Neural progenitor cell (in vitro differentiated cells): ENCODE measurements around the gene TAS2R46. TPM values are rescaled to one million over a fixed set of nuclear protein-coding genes. Genes with fewer than 3 reads are reported as not detected.

Source experiments
- DNase-seq: peaks from one replicate; pipeline ENCODE4 v3.0.0-alpha.2; 2016; ENCODE audit warnings: low spot score
- H2AFZ ChIP-seq: fragments of 200-600 bp; sonication (generic); replicated peaks from 2 replicates; pipeline ENCODE4 v1.6.1; 2016; ENCODE audit warnings: antibody characterized with exemption
- H3F3A ChIP-seq: fragments of 200-600 bp; sonication (generic); 2 replicates; pipeline ENCODE4 v1.6.1; 2016; ENCODE audit warnings: antibody characterized with exemption, low read depth
- H3K27ac ChIP-seq: fragments of 200-600 bp; sonication (generic); 2 replicates; pipeline ENCODE4 v1.5.1; 2016; ENCODE audit warnings: mild to moderate bottlenecking
- H3K27me3 ChIP-seq: fragments of 200-600 bp; sonication (generic); 2 replicates; pipeline ENCODE4 v1.6.1; 2016; ENCODE audit warnings: mild to moderate bottlenecking, moderate library complexity
- H3K36me3 ChIP-seq: fragments of 200-600 bp; sonication (generic); 2 replicates; pipeline ENCODE4 v1.5.1; 2016
- H3K4me1 ChIP-seq: fragments of 200-600 bp; sonication (generic); 2 replicates; pipeline ENCODE4 v1.6.1; 2016; ENCODE audit warnings: mixed run types
- H3K4me2 ChIP-seq: fragments of 200-600 bp; sonication (generic); 2 replicates; pipeline ENCODE4 v1.6.1; 2016
- H3K4me3 ChIP-seq: fragments of 200-600 bp; sonication (generic); 2 replicates; pipeline ENCODE4 v1.5.1; 2016
- H3K79me2 ChIP-seq: fragments of 200-600 bp; sonication (generic); 2 replicates; pipeline ENCODE4 v1.6.1; 2016; ENCODE audit warnings: low read depth
- H3K9ac ChIP-seq: fragments of 200-600 bp; sonication (generic); 2 replicates; pipeline ENCODE4 v1.6.1; 2016
- H3K9me3 ChIP-seq: fragments of 200-600 bp; sonication (generic); 2 replicates; pipeline ENCODE4 v1.5.1; 2016; ENCODE audit warnings: low read depth
- H4K20me1 ChIP-seq: fragments of 200-600 bp; sonication (generic); 2 replicates; pipeline ENCODE4 v1.6.1; 2016; ENCODE audit warnings: low read depth
- H3K27ac Mint-ChIP-seq: 3 replicates; pipeline ENCODE4 v1.8.0; 2021; ENCODE audit warnings: mixed read lengths
- H3K27me3 Mint-ChIP-seq: 2 replicates; pipeline ENCODE4 v1.8.0; 2022; ENCODE audit warnings: low read depth, mild to moderate bottlenecking, inconsistent platforms, moderate library complexity, mixed read lengths; ENCODE audit not compliant: insufficient read depth
- H3K36me3 Mint-ChIP-seq: 3 replicates; pipeline ENCODE4 v1.8.0; 2021; ENCODE audit warnings: mixed read lengths
- H3K4me1 Mint-ChIP-seq: 3 replicates; pipeline ENCODE4 v1.8.0; 2021; ENCODE audit warnings: mixed read lengths
- H3K4me3 Mint-ChIP-seq: 3 replicates; pipeline ENCODE4 v1.8.0; 2021; ENCODE audit warnings: mild to moderate bottlenecking, moderate library complexity, mixed read lengths
- H3K9me3 Mint-ChIP-seq: 3 replicates; pipeline ENCODE4 v1.8.0; 2020; ENCODE audit warnings: mixed read lengths
- CTCF ChIP-seq: fragments of 200-600 bp; sonication (generic); IDR thresholded peaks from 2 replicates; pipeline ENCODE4 v1.5.1; 2017; ENCODE audit warnings: antibody characterized with exemption, mild to moderate bottlenecking
- EZH2 ChIP-seq: fragments of 200-600 bp; sonication (generic); IDR thresholded peaks from 2 replicates; pipeline ENCODE4 v1.6.1; 2017; ENCODE audit warnings: antibody characterized with exemption, mild to moderate bottlenecking, moderate library complexity
- EZH2phosphoT487 ChIP-seq: fragments of 200-600 bp; sonication (generic); IDR thresholded peaks from 2 replicates; pipeline ENCODE4 v1.6.1; 2017; ENCODE audit warnings: antibody characterized with exemption
- total RNA-seq: library from RNA; depleted of rRNA; stranded (reverse); fragments of >200 nt; gene quantifications from 2 replicates; pipeline ENCODE4 v1.2.3, GENCODE V29; 2015; ENCODE audit warnings: low replicate concordance

Gene TAS2R46
- total RNA-seq, 1 donor from 2014 or later: 1.9 TPM

GRCh38 chr12:11078246-11078645 is 16.2 kb upstream of the TAS2R46 start:
- Histone ChIP-seq H4K20me1 (no peaks in the 10 kb centered on the region), H3K36me3 (no peaks in the 10 kb centered on the region), H3F3A (no peaks in the 10 kb centered on the region), H3K9me3 (no peaks in the 10 kb centered on the region), H3K79me2 (peaks cover 4% of the 10 kb centered on the region), H3K27me3 (no peaks in the 10 kb centered on the region), H3K4me1 (no peaks in the 10 kb centered on the region), H3K4me2 (no peak overlapping the region), H3K4me3 (no peak overlapping the region), H2AFZ (no peak overlapping the region), H3K27ac (no peak overlapping the region), H3K9ac (no peak overlapping the region)
- peaks cover 9% of the 10 kb centered on the region for H3K9me3 Mint-ChIP-seq
- no peak for DNase-seq
- no peak overlapping the region for H3K27ac Mint-ChIP-seq
- H3K4me1 Mint-ChIP-seq: no peaks in the 10 kb centered on the region
- no peak overlapping the region for H3K4me3 Mint-ChIP-seq
- H3K27me3 Mint-ChIP-seq: no peaks in the 10 kb centered on the region
- peaks cover 15% of the 10 kb centered on the region for H3K36me3 Mint-ChIP-seq
- TF ChIP-seq EZH2phosphoT487: no peak
- no peak for TF ChIP-seq EZH2
- TF ChIP-seq CTCF: no peak

DNA sequence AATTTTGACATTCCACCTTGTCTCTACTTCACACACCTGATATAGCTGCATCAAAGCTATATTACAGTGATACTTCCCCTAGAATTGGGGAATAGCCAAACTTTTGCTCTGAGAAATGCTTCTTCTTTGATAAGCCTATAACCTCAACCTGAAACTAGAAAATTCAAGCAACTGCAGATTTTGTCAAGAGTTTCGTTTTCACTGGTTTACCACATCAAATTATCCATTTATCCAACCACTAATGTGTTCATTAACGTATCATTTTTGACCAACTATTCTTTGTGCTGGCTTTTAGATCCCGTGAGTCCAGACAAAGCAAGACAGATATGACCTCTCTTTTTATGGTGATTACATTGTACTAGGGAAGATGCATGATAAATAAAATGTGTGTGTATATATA is 13.5 kb upstream of the TAS2R46 start:
- no peaks in the 10 kb centered on the region for H3K4me1 Mint-ChIP-seq
- H3K4me3 ChIP-seq: no peak overlapping the region
- no peaks in the 10 kb centered on the region for H3K36me3 ChIP-seq
- H3K79me2 ChIP-seq: peaks cover 4% of the 10 kb centered on the region
- no peak overlapping the region for H3K9ac ChIP-seq
- DNase-seq: no peak
- no peak overlapping the region for H3K4me3 Mint-ChIP-seq
- no peak overlapping the region for H3K27ac Mint-ChIP-seq
- no peak overlapping the region for H3K4me2 ChIP-seq
- H3K27me3 ChIP-seq: no peaks in the 10 kb centered on the region
- no peaks in the 10 kb centered on the region for H3K27me3 Mint-ChIP-seq
- H4K20me1 ChIP-seq: no peaks in the 10 kb centered on the region
- H3K36me3 Mint-ChIP-seq: peaks cover 18% of the 10 kb centered on the region
- H3F3A ChIP-seq: no peaks in the 10 kb centered on the region
- H3K9me3 Mint-ChIP-seq: peaks cover 4% of the 10 kb centered on the region
- no peak overlapping the region for H3K27ac ChIP-seq
- no peaks in the 10 kb centered on the region for H3K9me3 ChIP-seq
- no peaks in the 10 kb centered on the region for H3K4me1 ChIP-seq
- TF ChIP-seq EZH2phosphoT487 (no peak), EZH2 (no peak), CTCF (no peak)
- no peak overlapping the region for H2AFZ ChIP-seq

DNA sequence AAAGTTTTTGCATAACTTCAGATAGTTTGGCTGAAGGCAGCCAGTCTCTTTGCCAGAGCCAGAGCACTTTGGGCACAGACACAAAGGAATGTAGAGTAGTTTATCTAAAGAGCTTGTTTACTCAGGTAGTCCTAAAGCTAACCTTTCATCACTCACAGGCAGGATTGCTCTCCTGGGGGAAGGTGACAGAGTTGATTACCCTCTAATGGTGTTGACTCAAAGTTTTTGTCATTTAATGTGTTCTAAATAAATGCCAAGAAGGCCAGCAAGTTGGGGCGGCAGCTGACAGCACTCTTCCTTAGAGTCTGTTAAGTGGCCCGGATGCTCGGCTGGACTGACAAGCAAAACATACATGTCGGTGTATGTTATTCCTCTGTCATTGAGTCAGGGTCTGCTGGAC is 9.3 kb upstream of the TAS2R46 start:
- no peak for DNase-seq
- H3K27me3 Mint-ChIP-seq: no peaks in the 10 kb centered on the region
- H3K36me3 Mint-ChIP-seq: peaks cover 10% of the 10 kb centered on the region
- no peaks in the 10 kb centered on the region for H3K27me3 ChIP-seq
- no peak overlapping the region for H3K9ac ChIP-seq
- TF ChIP-seq EZH2phosphoT487 (no peak), EZH2 (no peak), CTCF (no peak)
- H4K20me1 ChIP-seq: no peaks in the 10 kb centered on the region
- H3K27ac Mint-ChIP-seq: no peak overlapping the region
- peaks cover 4% of the 10 kb centered on the region for H3K79me2 ChIP-seq
- no peaks in the 10 kb centered on the region for H3K36me3 ChIP-seq
- no peak overlapping the region for H3K4me2 ChIP-seq
- no peaks in the 10 kb centered on the region for H3K9me3 Mint-ChIP-seq
- H3F3A ChIP-seq: no peaks in the 10 kb centered on the region
- no peak overlapping the region for H3K4me3 Mint-ChIP-seq
- H2AFZ ChIP-seq: no peak overlapping the region
- H3K27ac ChIP-seq: no peak overlapping the region
- no peaks in the 10 kb centered on the region for H3K9me3 ChIP-seq
- no peak overlapping the region for H3K4me3 ChIP-seq
- no peaks in the 10 kb centered on the region for H3K4me1 ChIP-seq
- H3K4me1 Mint-ChIP-seq: no peaks in the 10 kb centered on the region
